Mesothelial cell of epicardium (in vitro differentiated cells): ENCODE measurements around the gene GNB3. TPM values are rescaled to one million over a fixed set of nuclear protein-coding genes. Genes with fewer than 3 reads are reported as not detected.
A peak's percentile ranks its signal among the peaks of the same experiment; 100 is the strongest.

Source experiments
- DNase-seq, 2 experiments: peaks; one replicate each; pipeline ENCODE4 v3.0.0; 2021; ENCODE audit warnings: low spot score in 2 of 2; ENCODE audit not compliant: unreplicated experiment in 2 of 2
- H3K27ac Mint-ChIP-seq: 2 replicates; pipeline ENCODE4 v1.8.0; 2021; ENCODE audit warnings: mixed read lengths
- H3K27me3 Mint-ChIP-seq: 2 replicates; pipeline ENCODE4 v1.8.0; 2021; ENCODE audit warnings: low read depth, mixed read lengths
- H3K36me3 Mint-ChIP-seq: 2 replicates; pipeline ENCODE4 v1.8.0; 2021; ENCODE audit warnings: mixed read lengths
- H3K4me1 Mint-ChIP-seq: 2 replicates; pipeline ENCODE4 v1.8.0; 2021; ENCODE audit warnings: mixed read lengths
- H3K4me3 Mint-ChIP-seq: 2 replicates; pipeline ENCODE4 v1.8.0; 2021; ENCODE audit warnings: mild to moderate bottlenecking, moderate library complexity, mixed read lengths
- H3K9me3 Mint-ChIP-seq: 2 replicates; pipeline ENCODE4 v1.8.0; 2021; ENCODE audit warnings: mixed read lengths
- CTCF ChIP-seq: fragments of 200-600 bp; sonication (generic); IDR thresholded peaks from one replicate; pipeline ENCODE4 v1.5.0; 2021; ENCODE audit warnings: antibody characterized with exemption; ENCODE audit not compliant: unreplicated experiment
- total RNA-seq: library from RNA; stranded (reverse); gene quantifications from 3 replicates; pipeline ENCODE4 v1.2.1, GENCODE V29; 2021

Gene GNB3
- total RNA-seq, 1 donor from 2014 or later = 24.3 TPM

GRCh38 chr12:6817098-6817497, 23.6 kb upstream of the GNB3 start:
- no peaks in the 10 kb centered on the region for H3K9me3 Mint-ChIP-seq
- peaks cover 31% of the 10 kb centered on the region for H3K4me1 Mint-ChIP-seq
- H3K27me3 Mint-ChIP-seq = peaks cover 6% of the 10 kb centered on the region
- H3K27ac Mint-ChIP-seq = no peak overlapping the region
- H3K4me3 Mint-ChIP-seq = no peak overlapping the region
- H3K36me3 Mint-ChIP-seq = no peaks in the 10 kb centered on the region
- no peak for DNase-seq
- TF ChIP-seq CTCF = no peak

- no peaks in the 10 kb centered on the region for H3K9me3 Mint-ChIP-seq
- H3K4me1 Mint-ChIP-seq = peaks cover 37% of the 10 kb centered on the region
- no peak overlapping the region for H3K27ac Mint-ChIP-seq
- no peak for TF ChIP-seq CTCF
- H3K4me3 Mint-ChIP-seq = no peak overlapping the region
- H3K36me3 Mint-ChIP-seq = no peaks in the 10 kb centered on the region
- DNase-seq = no peak
- peaks cover 7% of the 10 kb centered on the region for H3K27me3 Mint-ChIP-seq
These were observed 23.0 kb upstream of the GNB3 start for GRCh38 chr12:6817662-6818157.

- peaks cover 42% of the 10 kb centered on the region for H3K4me1 Mint-ChIP-seq
- no peak for TF ChIP-seq CTCF
- no peaks in the 10 kb centered on the region for H3K36me3 Mint-ChIP-seq
- DNase-seq = no peak
- peaks cover 8% of the 10 kb centered on the region for H3K27me3 Mint-ChIP-seq
- no peak overlapping the region for H3K4me3 Mint-ChIP-seq
- H3K9me3 Mint-ChIP-seq = no peaks in the 10 kb centered on the region
- H3K27ac Mint-ChIP-seq = peak overlapping the region; percentile 65
These were observed 22.5 kb upstream of the GNB3 start for GRCh38 chr12:6818222-6818621.

GRCh38 chr12:6818645-6819044, 22.1 kb upstream of the GNB3 start:
- TF ChIP-seq CTCF = no peak
- no peaks in the 10 kb centered on the region for H3K36me3 Mint-ChIP-seq
- no peak for DNase-seq
- peak overlapping the region; percentile 65 for H3K27ac Mint-ChIP-seq
- peaks cover 45% of the 10 kb centered on the region for H3K4me1 Mint-ChIP-seq
- peaks cover 8% of the 10 kb centered on the region for H3K27me3 Mint-ChIP-seq
- no peaks in the 10 kb centered on the region for H3K9me3 Mint-ChIP-seq
- no peak overlapping the region for H3K4me3 Mint-ChIP-seq

- peak overlapping the region; percentile 61 for H3K27ac Mint-ChIP-seq
These were observed 21.4 kb upstream of the GNB3 start for GRCh38 chr12:6819106-6820030.

More at GRCh38 chr12:6819106-6820030, 21.4 kb upstream of the GNB3 start:
- no peak for DNase-seq
- peaks cover 45% of the 10 kb centered on the region for H3K4me1 Mint-ChIP-seq
- H3K9me3 Mint-ChIP-seq = no peaks in the 10 kb centered on the region
- peaks cover 5% of the 10 kb centered on the region for H3K27me3 Mint-ChIP-seq
- TF ChIP-seq CTCF = no peak
- no peaks in the 10 kb centered on the region for H3K36me3 Mint-ChIP-seq
- no peak overlapping the region for H3K4me3 Mint-ChIP-seq
